ENCODE results near the gene ARHGAP27.

DNA sequence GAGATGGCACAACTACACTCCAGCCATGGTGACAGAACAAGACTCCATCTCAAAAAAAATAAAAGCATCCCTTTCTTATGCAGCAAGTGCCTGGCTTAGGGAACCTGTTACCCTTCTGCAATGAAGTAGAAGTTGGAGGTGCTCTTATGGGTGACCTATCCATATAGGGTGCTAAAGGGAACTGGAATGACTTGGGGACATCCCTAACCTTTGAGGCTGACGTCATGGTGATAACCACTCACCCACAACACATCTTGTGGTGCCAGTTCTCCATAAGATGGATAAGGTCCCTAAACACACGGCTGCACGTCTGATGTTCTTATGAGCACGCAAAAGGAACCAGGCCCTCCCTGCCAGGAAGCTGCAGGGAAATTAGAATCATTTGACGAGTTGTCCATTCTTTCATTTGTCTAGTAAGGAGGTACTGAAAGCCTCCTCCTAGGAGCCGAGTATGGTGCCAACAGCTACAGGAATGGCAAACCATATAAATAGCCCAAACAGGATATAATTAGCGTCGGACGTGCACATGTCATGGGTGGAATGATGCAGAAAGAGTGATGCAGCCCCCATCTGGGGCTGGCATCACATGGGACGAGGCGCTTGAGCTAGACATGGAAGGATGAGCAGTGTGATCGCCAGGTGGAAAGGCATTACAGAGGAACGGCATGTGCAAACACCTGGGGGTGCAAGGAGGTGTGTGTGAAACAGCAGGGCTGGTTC, 52.5 kb downstream of the ARHGAP27 start:
- TF ChIP-seq ZNF274 (IDR thresholded peaks at IDR 0.05; ENCODE audit: low read depth, low read length) (no peak), SUZ12 (IDR thresholded peaks at IDR 0.05; ENCODE audit: extremely low read depth, insufficient read depth, insufficient read length) (no peak)
